Activated CD8-positive, alpha-beta memory T cell treated with anti-CD3 and anti-CD28 coated beads, Interleukin-2, amount 50 U/mL, for 1 hour (primary cell): ENCODE data around the gene NBEA.

ENCODE experiments used
- DNase-seq: peaks from one replicate; pipeline ENCODE4 v3.0.0-alpha.2; 2020; ENCODE audit errors: extremely low read depth

NBEA gene

DNA sequence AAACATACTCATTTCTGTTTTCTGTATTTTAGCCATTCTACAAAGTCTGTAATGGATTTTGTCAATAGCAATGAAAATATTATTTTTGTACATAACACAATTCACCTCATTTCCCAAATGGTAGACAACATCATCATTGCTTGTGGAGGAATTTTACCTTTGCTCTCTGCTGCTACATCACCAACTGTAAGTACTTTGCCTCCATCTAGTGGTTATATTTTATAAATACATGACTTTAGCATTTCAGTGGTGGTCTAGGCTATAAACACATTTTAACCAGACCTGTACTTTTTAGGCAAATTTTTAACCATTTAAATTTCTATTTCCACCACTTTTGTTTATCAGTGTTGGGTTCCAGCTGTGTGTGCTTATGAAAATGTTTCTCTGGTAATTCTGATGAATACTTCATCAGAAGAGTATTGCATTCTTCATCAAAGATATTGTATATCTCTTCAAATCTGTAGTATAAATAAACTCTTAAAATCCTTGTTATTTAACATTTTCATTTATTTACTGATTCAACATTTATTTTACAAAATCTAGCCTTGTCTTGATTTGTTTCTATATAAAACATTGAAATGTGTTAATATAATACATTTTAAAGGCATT lies 222.4 kb downstream of the NBEA start:
- no peak for DNase-seq

DNA sequence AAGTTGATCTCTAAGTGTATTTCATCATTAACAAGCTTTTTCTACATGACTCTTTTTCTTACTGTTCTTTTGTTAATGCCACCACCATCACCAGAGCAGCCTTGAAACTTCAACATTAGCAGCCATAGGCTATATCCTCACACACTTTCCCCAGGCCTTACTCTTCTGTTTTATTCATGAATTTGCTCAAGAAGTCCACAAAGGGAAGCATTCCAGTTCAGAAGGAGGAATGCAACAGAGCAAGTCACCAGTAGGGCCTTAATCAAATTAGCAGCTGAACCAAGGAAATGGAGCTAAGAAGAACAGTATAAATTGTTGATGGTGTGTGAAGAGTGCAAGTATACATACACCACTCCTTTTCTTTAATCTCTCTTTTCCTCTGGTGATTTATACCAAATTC lies 223.1 kb downstream of the NBEA start:
- no peak for DNase-seq

DNA sequence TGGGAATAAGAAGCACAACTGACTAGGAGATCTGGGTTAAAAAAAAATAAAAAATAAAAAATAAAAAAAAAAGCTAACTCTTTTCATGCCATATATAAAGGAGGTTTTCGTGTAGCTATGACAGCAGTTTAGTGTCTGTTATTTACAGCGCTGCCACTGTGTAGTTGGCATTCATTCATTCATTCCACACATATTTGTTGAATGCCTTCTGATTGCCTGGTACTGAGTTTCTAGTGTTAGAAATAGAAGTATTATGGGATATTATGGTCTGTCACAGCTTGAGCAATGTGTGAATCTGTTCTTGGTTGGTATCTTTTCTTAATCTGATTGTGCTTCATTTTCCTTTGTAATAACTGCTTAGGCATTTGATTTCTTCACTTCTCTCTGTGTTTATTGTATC lies 237.4 kb downstream of the NBEA start:
- no peak for DNase-seq

DNA sequence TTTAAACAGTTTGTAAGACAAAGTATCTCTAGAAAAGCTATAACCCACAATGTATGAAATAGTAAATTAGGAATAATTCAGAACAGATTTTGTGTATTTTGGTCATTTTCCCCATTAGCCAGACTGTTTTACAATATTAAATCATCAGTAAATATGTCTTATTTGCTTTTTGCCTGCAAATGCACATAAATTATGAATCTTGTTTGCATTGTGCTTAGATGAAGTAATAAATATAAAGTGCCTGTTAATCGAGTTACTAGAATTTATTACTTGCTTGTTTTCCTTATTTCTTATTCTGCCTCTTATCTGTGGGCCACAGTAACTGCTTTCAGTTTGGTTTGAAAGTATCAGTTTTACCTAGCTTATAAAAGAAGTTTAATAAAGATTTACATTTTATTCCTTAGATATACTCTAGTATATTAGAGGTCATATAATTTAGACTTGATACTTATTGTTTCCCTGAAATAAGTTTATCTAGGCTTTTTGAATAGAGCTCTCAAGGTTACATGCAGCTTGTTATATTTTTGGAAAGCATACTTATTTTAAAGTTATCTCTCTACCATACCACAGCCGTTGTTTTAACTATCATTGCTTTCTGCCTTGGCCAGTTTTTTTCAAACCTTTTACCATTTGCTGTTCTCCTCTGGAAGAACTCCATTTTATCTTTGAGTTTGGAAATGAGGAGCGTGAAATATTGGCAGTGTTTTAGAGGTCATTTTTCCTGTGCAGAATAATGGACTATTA lies 238.0 kb downstream of the NBEA start:
- no peak for DNase-seq

DNA sequence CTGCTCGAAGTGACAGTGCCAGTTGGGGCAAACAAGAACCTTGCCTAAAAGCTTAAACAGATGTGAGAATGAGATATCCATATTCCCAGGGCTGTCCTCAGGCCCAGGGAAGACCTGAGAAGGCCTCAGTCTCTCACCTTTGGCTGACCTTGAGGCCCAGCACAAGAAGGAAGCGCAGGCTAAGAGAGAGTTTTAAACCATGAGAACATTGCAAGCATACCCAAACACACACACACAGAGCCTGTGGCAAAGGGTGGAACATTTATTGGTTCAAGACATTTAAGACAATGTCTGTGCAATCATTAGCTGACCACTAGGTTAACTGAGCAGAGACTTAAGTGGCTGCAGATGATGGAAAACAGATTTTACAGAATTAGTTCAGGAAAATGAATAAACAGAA lies 248.2 kb downstream of the NBEA start:
- no peak for DNase-seq

DNA sequence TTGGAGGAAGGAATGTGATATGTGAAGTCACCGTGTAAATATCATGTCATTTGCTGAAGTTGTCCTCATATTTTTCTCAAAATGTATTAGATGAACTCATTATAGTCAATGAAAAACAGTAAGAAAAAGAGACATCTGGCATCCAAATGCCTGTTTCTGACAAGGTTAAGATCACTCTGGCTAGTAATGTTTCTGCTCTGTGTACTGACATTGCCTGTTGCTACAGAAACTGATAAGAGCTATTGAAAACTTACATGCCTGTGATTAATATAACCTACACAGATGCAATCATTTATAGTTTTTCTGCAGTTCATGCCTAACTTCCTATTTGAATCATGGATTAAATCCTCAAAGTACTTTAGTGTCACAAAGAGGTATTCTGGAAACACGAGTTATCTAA lies 249.8 kb downstream of the NBEA start:
- DNase-seq: no peak

DNA sequence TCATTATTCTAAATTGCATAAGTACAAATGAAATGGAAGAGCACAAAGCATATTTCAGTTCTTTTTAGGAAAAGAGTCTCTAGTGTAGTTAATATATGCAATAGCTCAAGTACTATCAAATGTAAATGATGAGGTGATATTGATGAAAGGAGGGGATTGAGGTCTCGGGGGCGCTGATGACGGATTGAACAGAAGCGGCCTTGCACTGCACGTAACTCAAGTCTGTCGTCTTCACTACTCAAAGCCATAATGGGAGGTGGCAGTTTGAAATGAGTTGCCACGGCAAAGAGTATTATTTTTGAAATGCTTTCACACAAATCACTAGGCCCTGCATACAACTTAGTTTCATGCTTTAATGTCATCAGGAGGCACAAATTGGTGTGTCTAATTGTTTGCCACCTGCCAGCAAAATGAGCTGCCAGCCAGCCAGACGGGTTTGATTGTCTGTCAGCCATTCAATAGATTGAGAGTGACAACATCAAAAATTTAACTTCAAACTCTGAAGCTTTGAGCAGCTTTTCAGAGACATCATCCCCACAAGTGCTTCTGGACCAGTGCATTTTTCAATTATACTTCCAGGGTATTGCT lies 256.6 kb downstream of the NBEA start:
- no peak for DNase-seq

DNA sequence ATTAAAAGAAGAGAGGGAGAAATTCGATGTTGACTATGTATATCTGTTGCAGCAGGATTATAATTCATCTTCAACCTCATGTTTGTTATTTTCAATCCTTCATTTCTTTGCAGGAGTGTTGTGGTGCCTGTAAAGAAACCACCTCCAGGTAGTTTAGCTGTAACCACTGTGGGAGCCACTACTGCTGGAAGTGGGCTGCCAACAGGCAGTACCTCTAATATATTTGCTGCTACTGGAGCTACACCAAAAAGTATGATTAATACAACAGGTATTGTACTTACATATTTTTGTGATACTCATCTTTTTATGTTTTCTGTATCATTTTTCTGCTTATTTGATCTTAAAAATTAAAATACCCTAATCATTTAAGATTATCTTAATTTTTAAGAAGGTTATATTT lies 266.5 kb downstream of the NBEA start:
- DNase-seq: no peak

DNA sequence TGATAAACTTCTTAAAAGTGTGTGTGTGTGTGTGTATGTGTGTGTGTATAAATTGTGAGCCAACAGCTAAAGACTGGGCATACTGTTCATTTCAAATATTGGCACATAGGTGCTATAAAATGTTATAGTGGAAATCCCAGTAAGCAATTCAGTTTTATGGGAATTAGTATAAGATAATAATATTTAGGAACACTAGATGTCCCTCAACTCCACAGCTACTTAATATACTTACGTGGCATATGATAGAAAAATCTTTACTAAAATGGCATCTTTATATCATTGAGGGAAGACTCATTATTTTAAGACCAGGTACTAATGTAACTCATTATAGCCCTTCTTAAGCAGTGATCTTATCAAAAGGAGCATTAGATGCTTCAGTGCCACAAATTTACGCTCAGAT lies 268.2 kb downstream of the NBEA start:
- no peak for DNase-seq

DNA sequence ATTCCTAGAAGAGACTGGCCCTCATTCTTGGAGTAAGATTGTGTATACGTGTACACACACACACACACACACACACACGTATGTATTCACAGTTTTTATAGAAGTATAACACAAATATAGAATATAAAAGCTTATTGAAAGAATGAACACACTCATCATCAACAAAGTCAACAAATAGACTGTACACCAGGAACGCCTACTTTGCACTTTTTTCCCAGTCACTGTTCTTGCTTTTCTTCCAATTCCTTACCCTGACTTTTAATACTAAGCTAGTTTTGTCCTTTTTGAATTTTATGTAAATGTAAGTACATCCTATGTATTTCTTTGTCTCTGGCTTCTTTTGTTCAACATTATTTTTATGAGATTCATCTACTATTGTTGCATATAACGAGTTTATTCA lies 269.9 kb downstream of the NBEA start:
- no peak for DNase-seq

DNA sequence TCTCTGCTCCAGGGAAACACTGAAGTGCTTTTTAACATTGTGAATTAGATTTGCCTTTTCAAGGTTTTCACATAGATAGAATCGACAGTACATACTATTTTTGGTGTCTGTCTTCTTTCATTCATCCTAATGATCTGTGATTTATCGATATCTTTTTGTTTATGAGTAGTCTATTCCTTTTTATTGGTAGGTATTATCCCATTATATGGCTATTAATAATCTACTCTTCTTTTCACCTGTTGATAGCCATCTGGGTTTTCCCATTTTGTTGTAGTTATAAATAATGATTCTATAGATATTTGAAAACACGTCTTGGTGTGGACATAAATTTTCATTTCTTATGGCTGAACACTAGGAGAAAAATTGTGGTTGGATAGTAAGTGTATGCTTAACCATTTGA lies 271.8 kb downstream of the NBEA start:
- no peak for DNase-seq

DNA sequence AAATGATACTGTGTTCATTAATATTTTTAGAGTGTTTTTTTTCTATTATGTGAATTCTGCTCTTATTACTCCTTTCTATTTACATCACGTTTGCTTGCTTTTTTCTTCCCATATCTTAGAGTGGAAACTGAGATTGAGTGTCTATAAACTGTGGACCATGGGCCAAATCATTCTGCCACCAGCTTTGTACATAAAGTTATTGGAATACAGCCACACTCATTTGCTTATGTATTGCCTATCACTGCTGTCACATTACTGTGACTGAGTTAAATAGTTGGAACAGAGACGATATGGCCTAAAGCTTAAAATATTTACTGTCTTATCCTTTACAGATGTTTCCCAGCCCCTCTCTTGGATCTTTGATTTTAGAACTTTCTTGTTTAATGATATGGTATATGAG lies 274.1 kb downstream of the NBEA start:
- no peak for DNase-seq

DNA sequence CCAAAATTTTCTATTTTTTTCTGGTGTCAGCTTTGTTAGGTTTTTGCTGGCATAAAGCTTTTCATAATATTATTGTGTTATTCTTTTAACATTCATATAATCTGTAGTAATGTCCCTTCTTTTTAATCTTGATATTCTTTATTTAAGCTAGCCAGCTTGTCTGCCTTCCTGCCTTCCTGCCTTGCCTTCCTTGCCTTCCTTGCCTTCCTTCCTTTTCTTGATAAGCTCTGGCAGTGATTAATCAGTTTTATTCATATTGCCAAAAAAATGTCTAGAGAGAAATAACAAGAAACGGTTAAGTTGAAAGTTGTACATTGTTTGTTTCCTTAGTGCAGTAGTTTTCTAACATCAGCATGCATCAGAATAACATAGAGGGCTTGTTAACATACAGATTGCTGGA lies 277.0 kb downstream of the NBEA start:
- no peak for DNase-seq

DNA sequence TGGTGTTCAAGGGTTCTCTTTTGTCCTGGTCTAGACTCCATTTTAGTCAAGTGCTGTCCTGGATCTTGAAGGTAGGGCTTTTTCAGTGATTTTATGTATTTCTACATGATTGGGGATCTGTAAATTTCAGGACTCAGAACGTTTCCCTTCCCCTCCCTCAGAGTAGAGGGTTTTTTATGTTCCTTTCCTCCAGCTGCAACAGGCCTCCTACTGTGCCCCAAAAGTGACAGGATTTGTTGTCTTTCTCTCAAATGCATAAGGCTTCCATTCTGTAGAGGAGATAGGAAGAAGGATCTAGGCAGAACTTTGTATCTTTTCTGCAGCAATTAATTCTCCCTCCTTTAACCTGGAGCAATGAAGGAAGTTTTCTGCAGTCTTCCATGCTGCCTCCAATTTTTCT lies 283.1 kb downstream of the NBEA start:
- DNase-seq: no peak

DNA sequence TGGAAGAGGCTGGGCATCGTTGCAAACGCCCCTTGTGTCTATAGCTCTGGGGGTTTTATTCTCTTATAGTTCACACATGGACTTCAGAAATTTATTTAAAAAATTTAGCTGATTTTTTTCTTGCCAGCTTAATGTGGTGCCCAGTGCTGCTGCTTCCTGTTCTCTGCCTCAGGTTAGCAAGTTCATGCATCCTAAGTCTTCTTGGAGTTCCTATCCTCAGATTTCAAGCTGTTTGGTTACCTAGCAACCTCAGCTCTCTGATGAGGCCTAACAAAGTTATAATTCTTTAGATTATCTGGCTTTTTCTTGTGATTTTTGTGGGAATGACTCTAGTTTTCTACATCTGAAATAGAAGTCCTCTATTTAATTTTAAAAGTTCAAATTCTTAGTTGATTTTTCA lies 283.5 kb downstream of the NBEA start:
- DNase-seq: no peak

DNA sequence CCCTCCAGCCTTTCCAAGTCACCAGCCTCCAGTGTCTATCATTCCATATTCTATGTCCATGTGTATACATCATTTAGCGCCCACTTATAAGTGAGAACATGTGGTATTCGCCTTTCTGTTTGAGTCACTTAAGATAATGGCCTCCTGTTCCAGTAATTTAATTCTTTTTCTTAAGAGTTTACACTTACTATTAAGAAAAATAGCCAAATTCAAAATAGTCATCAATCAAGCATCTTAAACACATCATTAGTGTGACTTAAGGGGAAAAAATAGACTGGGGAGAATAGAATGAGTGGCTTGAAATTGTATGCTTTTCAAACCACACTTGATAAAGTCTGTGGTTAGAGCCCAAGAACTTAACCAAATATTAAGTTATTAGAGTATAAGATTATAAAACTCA lies 286.5 kb downstream of the NBEA start:
- DNase-seq: no peak

DNA sequence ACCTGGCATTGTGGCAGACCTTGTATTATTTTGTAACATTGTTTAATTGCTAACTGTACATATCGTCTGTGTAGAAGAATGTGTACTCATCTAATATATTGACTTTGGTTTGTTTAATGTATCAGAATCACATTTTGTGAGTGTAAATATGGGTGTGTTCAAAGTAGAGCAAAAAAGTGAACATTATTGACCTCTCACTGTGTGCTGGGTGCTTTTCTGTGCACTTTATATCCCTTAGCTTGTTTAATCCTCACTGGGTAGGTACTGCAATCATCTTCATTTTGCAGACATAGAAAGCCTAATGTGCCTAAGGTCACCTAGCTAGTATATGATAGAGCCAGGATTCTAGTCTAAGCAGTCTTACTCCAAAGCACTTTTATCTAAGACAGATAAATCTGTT lies 289.4 kb downstream of the NBEA start:
- no peak for DNase-seq

DNA sequence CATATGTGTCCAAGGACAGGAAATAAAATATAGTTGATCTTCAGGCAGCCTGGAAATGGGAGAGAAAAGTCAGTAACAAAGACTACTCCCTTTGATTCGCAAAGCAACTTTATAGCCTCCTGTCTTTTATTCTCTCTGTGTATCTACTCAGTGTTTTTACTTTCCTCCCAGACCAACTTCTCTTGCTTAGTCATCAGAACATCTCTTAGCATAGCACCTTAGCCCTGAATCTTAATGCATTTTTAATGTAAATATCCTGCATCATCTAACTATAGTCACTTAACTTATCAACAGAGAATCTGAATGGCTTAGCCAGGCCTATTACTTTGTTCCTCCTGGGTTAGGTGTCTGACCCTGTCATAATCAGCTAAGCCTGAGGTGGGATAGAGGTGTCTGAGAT lies 296.2 kb downstream of the NBEA start:
- DNase-seq: no peak

DNA sequence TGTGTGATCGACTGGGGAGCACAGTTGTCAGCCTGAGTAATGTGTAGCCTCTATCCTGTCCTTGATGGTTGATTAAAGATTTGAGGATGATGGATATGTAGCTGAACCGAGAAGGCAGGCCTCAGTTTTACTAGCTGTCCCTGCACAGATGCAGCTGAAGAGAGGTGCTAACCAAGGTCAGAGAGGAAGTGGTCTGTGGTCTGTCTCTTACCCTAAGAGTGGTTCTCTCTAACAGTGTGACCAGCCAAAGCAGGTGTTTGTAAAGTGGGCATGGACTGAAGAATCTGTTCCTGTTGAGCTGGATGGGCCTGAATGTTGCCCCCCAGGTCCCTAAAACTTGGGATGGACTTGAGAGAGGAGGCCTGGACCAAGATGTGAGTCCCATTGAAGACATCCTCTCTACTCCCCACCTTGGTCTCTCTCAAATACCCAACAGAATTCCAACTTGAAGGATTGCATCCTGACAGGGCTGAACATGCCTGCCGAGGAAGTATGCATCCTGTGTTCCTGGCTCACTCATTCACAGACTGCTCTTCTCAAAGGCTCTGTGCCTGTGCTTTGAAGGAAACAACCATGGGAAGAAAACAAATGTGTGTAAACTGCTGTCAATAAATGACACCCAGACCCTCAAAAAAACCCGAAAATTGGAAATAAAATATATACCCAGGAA lies 310.6 kb downstream of the NBEA start:
- no peak for DNase-seq

DNA sequence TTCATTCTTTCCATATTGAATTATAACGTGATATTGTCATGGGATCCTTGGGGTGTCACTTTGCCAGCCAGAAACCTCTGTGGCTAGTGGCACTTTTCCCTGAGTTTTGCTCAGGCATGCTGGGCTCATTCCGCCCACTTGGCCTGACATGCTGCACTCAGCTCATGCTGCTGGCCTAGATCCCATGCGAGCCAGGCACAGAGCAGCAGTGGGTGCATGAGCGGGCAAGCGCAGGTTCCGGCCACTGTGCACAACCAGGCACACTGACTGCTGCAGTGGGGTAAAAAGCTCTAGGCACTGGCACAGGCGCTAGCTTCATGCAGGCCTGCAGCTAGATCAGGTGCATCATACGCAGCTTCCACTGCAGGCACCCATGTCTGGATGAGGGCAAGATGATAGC lies 313.2 kb downstream of the NBEA start:
- no peak for DNase-seq

DNA sequence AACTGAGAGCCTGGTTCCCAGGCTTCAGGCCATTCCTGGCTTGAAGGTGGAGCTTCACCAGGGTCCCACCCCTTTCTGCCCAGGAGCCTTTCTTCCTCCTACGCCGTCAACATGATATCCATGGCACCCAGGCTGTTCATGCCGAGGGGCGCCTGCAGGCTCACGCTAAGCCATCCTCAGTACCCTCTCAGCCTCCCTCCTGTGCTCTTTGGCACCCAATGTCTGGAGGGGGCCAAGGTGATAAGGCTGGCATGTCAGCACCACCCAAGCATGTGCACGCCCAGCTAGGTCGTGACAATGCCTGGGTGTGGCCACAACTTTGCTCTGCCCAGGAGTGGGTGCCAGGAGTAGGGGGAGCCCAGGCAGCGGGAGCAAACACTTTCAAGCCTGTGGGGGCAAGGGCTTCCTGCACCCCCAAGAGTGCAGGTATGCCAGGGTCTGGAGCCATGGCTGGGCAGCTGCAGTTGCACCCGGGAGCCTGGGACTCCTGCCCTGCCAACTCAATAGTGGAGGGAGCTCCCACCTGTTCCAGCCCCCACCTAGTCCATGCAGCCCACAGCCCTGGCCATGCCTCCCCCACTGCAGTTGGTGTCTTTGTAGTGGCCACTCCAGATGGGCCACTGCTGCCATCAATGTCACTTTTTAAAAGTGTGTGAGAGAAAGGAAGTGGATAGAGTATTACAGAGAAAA lies 314.5 kb downstream of the NBEA start:
- DNase-seq: no peak

DNA sequence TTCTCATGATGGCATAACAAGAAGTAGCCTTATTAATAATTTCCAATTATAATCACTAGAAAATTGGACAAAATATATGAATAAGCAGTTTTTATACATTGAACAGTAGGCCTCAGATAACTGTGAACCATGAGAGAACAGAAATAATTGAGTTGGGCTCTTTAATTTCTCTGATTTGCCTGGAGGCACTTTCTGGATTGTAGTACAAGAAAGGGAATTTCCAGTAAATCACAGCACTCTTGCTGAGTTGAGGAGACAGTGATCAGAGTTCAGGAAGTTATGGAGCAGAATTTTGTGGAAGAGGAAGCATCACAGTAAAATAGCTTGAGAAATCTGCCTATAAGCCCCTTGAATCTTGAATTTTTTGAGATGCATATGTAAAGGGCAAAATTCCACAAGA lies 318.2 kb downstream of the NBEA start:
- DNase-seq: no peak
